ENCODE measurements around the gene ZG16. TPM values are rescaled to one million over a fixed set of nuclear protein-coding genes. Genes with fewer than 3 reads are reported as not detected.

ZG16 gene
- total RNA-seq, 3 donors from 2014 or later, result 196 to 671 (median 551) TPM

- intact Hi-C loops (cut with DNase I, micrococcal nuclease), result no loop called here
- no peak for ATAC-seq
- peak in 1 of 3 donors; percentile 43 for DNase-seq
- no peak for TF ChIP-seq CTCF (IDR thresholded peaks at IDR 0.05)
- Histone ChIP-seq H3K36me3 (ENCODE audit: low read depth) (no peaks in the 10 kb centered on the region), H3K4me1 (ENCODE audit: low read depth) (peaks cover 69% of the 10 kb centered on the region), H3K4me3 (no peak overlapping the region), H3K9me3 (no peaks in the 10 kb centered on the region)
These were observed 34.9 kb downstream of the ZG16 start for GRCh38 chr16:29812754-29813643.

GRCh38 chr16:29813644-29814562 lies 35.8 kb downstream of the ZG16 start:
- peak in 2 of 3 donors; percentile 44 to 64 for DNase-seq
- no peaks in the 10 kb centered on the region for H3K36me3 ChIP-seq (ENCODE audit: low read depth)
- TF ChIP-seq CTCF (IDR thresholded peaks at IDR 0.05), result no peak
- H3K4me1 ChIP-seq (ENCODE audit: low read depth), result peaks cover 71% of the 10 kb centered on the region
- intact Hi-C loops (cut with DNase I, micrococcal nuclease), result no loop called here
- no peaks in the 10 kb centered on the region for H3K9me3 ChIP-seq
- no peak for ATAC-seq
- H3K4me3 ChIP-seq, result no peak overlapping the region

GRCh38 chr16:29814592-29814991 lies 36.5 kb downstream of the ZG16 start:
- peak in 2 of 3 donors; percentile 40 to 55 for DNase-seq
- H3K36me3 ChIP-seq (ENCODE audit: low read depth), result no peaks in the 10 kb centered on the region
- H3K4me1 ChIP-seq (ENCODE audit: low read depth), result peaks cover 69% of the 10 kb centered on the region
- H3K9me3 ChIP-seq, result no peaks in the 10 kb centered on the region
- H3K4me3 ChIP-seq, result no peak overlapping the region
- TF ChIP-seq CTCF (IDR thresholded peaks at IDR 0.05), result no peak
- intact Hi-C loops (cut with DNase I, micrococcal nuclease), result no loop called here
- ATAC-seq, result no peak

GRCh38 chr16:29815032-29815721 lies 37.1 kb downstream of the ZG16 start:
- H3K4me3 ChIP-seq, result no peak overlapping the region
- intact Hi-C loops (cut with DNase I, micrococcal nuclease), result no loop called here
- no peak for TF ChIP-seq CTCF (IDR thresholded peaks at IDR 0.05)
- DNase-seq, result peak; percentile 62 to 78 (median 68)
- no peaks in the 10 kb centered on the region for H3K36me3 ChIP-seq (ENCODE audit: low read depth)
- peaks cover 69% of the 10 kb centered on the region for H3K4me1 ChIP-seq (ENCODE audit: low read depth)
- ATAC-seq, result no peak
- no peaks in the 10 kb centered on the region for H3K9me3 ChIP-seq
